Right atrium auricular region (tissue), 2 donors: ENCODE results near the gene AP3D1. TPM values are rescaled to one million over a fixed set of nuclear protein-coding genes. Genes with fewer than 3 reads are reported as not detected.

Experiments used
- DNase-seq: peaks from one replicate; pipeline ENCODE4 v3.0.0-alpha.2; 2019; ENCODE audit warnings: low spot score
- H3K27ac ChIP-seq, 2 donors: fragments of 200-600 bp; sonication (generic); 1 replicate in 1 of 2; 2 replicates in 1 of 2; pipeline ENCODE4 v1.5.1; 2016 to 2019
- H3K27me3 ChIP-seq, 2 donors: fragments of 200-600 bp; sonication (generic); one replicate each; pipeline versions ENCODE4 v1.5.1 to v1.6.0; 2017 to 2019
- H3K36me3 ChIP-seq: fragments of 200-600 bp; sonication (generic); one replicate; pipeline ENCODE4 v1.5.1; 2016
- H3K4me1 ChIP-seq, 2 donors: fragments of 200-600 bp; sonication (generic); one replicate each; pipeline versions ENCODE4 v1.5.1 to v1.6.0; 2017 to 2019
- H3K4me3 ChIP-seq, 2 donors: fragments of 200-600 bp; sonication (generic); 1 replicate in 1 of 2; 2 replicates in 1 of 2; pipeline ENCODE4 v1.5.1; 2017 to 2019; ENCODE audit warnings: mild to moderate bottlenecking in 1 of 2, moderate library complexity in 1 of 2
- H3K9me3 ChIP-seq, 2 donors: fragments of 200-600 bp; sonication (generic); one replicate each; pipeline ENCODE4 v1.5.1; 2019
- CTCF ChIP-seq, 2 donors: fragments of 200-600 bp; sonication (generic); IDR thresholded peaks; one replicate each; pipeline ENCODE4 v1.5.1; 2019; ENCODE audit warnings: antibody characterized with exemption in 2 of 2
- total RNA-seq, 2 donors: library from RNA; depleted of rRNA; stranded (reverse); fragments of >200 nt; gene quantifications; one replicate each; pipeline ENCODE4 v1.1.0, GENCODE V29; 2016

AP3D1 gene
- total RNA-seq, 2 donors from 2014 or later = 82.7 to 95.8 TPM

- TF ChIP-seq CTCF (IDR thresholded peaks at IDR 0.05) = no peak
- Histone ChIP-seq H3K4me3 (no peak overlapping the region), H3K4me1 (peaks cover 0 to 32% of the 10 kb centered on the region in 2 donors), H3K27ac (no peak overlapping the region), H3K36me3 (no peaks in the 10 kb centered on the region), H3K27me3 (no peaks in the 10 kb centered on the region), H3K9me3 (no peaks in the 10 kb centered on the region)
- no peak for DNase-seq
Measured at GRCh38 chr19:2145831-2146241, 5.5 kb downstream of the AP3D1 start.

- no peak overlapping the region for H3K4me3 ChIP-seq
- H3K36me3 ChIP-seq = no peaks in the 10 kb centered on the region
- H3K27me3 ChIP-seq = no peaks in the 10 kb centered on the region
- TF ChIP-seq CTCF (IDR thresholded peaks at IDR 0.05) = no peak
- H3K9me3 ChIP-seq = no peaks in the 10 kb centered on the region
- no peak for DNase-seq
- H3K27ac ChIP-seq = no peak overlapping the region
- H3K4me1 ChIP-seq = peaks cover 0 to 18% of the 10 kb centered on the region in 2 donors
Measured at GRCh38 chr19:2144190-2144589, 7.2 kb downstream of the AP3D1 start.

- Histone ChIP-seq H3K36me3 (peaks cover 12% of the 10 kb centered on the region), H3K4me1 (peaks cover 0 to 15% of the 10 kb centered on the region in 2 donors), H3K27me3 (no peaks in the 10 kb centered on the region), H3K9me3 (no peaks in the 10 kb centered on the region), H3K4me3 (no peak overlapping the region), H3K27ac (no peak overlapping the region)
- no peak for DNase-seq
- TF ChIP-seq CTCF (IDR thresholded peaks at IDR 0.05) = no peak
Measured at GRCh38 chr19:2142173-2142829, 9.1 kb downstream of the AP3D1 start.

GRCh38 chr19:2140138-2140569 lies 11.2 kb downstream of the AP3D1 start:
- no peaks in the 10 kb centered on the region for H3K9me3 ChIP-seq
- H3K4me1 ChIP-seq = peaks cover 0 to 11% of the 10 kb centered on the region in 2 donors
- no peak overlapping the region for H3K27ac ChIP-seq
- peaks cover 24% of the 10 kb centered on the region for H3K36me3 ChIP-seq
- H3K4me3 ChIP-seq = no peak overlapping the region
- H3K27me3 ChIP-seq = no peaks in the 10 kb centered on the region
- no peak for DNase-seq
- TF ChIP-seq CTCF (IDR thresholded peaks at IDR 0.05) = no peak

GRCh38 chr19:2139385-2140137 lies 11.8 kb downstream of the AP3D1 start:
- Histone ChIP-seq H3K4me1 (peaks cover 0 to 11% of the 10 kb centered on the region in 2 donors), H3K4me3 (no peak overlapping the region), H3K9me3 (no peaks in the 10 kb centered on the region), H3K36me3 (peaks cover 24% of the 10 kb centered on the region), H3K27ac (no peak overlapping the region), H3K27me3 (no peaks in the 10 kb centered on the region)
- DNase-seq = no peak
- TF ChIP-seq CTCF (IDR thresholded peaks at IDR 0.05) = no peak
